Mesodermal cell (in vitro differentiated cells): Measurements from ENCODE around the gene POLR3C.
A peak's percentile ranks its signal among the peaks of the same experiment; 100 is the strongest.

Experiments
- H3K27ac ChIP-seq: 2 replicates; pipeline ENCODE4 v1.7.0; 2013; ENCODE audit warnings: mild to moderate bottlenecking, low read depth, low read length, moderate library complexity; ENCODE audit not compliant: severe bottlenecking
- H3K36me3 ChIP-seq: 2 replicates; pipeline ENCODE4 v1.7.1; 2013; ENCODE audit warnings: mild to moderate bottlenecking, low read length, moderate library complexity; ENCODE audit not compliant: control insufficient read depth, insufficient read depth
- H3K4me1 ChIP-seq: one replicate; pipeline ENCODE4 v1.7.1; 2013; ENCODE audit warnings: mild to moderate bottlenecking, low read length; ENCODE audit not compliant: insufficient read depth, control insufficient read depth, poor library complexity, severe bottlenecking
- H3K4me3 ChIP-seq: 2 replicates; pipeline ENCODE4 v1.7.0; 2013; ENCODE audit warnings: low read length, control low read depth, mild to moderate bottlenecking; ENCODE audit not compliant: insufficient read depth, poor library complexity, severe bottlenecking; ENCODE audit errors: extremely low read depth
- H3K9me3 ChIP-seq: 2 replicates; pipeline ENCODE4 v1.7.1; 2013; ENCODE audit warnings: mild to moderate bottlenecking, low read length, moderate library complexity; ENCODE audit not compliant: control insufficient read depth
- WGBS, 2 experiments: methylation state at CpG; one replicate each; pipeline ENCODE4 v1.1.5; 2013; ENCODE audit warnings: missing lambda C conversion rate in 2 of 2; ENCODE audit not compliant: insufficient coverage in 2 of 2; 5-methylcytosine and 5-hydroxymethylcytosine counted together

POLR3C gene

GRCh38 chr1:145889722-145890121, 65.7 kb downstream of the POLR3C start:
- H3K27ac ChIP-seq = no peak overlapping the region
- peaks cover 26% of the 10 kb centered on the region for H3K4me1 ChIP-seq
- H3K4me3 ChIP-seq = no peak overlapping the region
- WGBS, 2 experiments = 89 to 98% methylated on average over 3 of the region's 3 CpGs
- H3K36me3 ChIP-seq = no peaks in the 10 kb centered on the region
- H3K9me3 ChIP-seq = no peaks in the 10 kb centered on the region

- H3K36me3 ChIP-seq = no peaks in the 10 kb centered on the region
- peaks cover 25% of the 10 kb centered on the region for H3K4me1 ChIP-seq
- peak overlapping the region; percentile 90 for H3K27ac ChIP-seq
- no peaks in the 10 kb centered on the region for H3K9me3 ChIP-seq
- WGBS, 2 experiments = no CpG with 5 or more reads among the region's 1 CpG
- H3K4me3 ChIP-seq = no peak overlapping the region
These were observed 67.1 kb downstream of the POLR3C start for GRCh38 chr1:145891143-145891542.

DNA sequence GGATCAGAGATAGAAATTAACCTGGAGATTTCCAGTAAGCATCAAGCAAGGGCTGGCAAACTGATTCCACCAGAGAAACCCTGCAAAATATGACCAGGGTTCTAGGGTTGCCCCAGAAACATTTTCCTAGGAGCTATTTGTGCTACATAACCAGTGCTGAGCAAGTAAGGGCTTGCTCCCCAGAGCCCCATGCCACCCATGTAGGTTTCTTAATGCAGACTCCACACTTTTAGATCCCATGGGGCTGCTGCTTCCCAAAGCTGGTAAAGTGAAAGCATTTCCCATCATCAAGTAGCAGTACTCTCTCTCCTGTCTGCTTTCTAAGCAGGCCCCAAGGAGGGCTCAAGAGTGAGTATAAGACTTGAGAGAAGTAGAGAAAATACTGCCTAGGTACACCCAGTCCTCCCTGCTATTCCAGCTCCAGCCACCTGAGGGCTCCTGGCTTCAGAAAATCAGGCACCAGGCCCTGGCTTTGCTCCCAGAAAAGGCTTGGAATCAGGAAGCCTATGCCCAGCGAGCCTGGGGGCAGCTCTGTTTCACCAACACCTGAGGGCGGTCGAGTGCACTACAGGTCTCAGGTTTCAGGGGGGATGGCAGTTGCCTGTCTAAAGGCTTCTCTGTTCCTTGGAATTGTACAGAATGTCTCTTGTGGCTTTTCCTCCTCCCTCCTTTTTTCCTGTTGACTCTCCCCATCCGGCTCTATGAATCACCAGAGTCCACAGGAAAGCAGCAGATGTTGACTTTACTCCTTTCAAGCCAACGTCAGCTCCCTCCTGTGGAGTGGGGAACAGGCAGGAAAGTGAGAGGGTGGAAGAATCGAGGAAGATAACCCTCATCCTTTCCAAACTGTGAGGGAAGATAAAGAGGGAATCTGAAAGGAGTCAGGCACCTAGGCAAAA, 67.8 kb downstream of the POLR3C start:
- Histone ChIP-seq H3K4me3 (no peak overlapping the region), H3K9me3 (no peaks in the 10 kb centered on the region), H3K4me1 (peaks cover 25% of the 10 kb centered on the region), H3K27ac (peak overlapping the region; percentile 90), H3K36me3 (no peaks in the 10 kb centered on the region)
- 0% methylated on average over 3 to 4 of the region's 6 CpGs for WGBS, 2 experiments

DNA sequence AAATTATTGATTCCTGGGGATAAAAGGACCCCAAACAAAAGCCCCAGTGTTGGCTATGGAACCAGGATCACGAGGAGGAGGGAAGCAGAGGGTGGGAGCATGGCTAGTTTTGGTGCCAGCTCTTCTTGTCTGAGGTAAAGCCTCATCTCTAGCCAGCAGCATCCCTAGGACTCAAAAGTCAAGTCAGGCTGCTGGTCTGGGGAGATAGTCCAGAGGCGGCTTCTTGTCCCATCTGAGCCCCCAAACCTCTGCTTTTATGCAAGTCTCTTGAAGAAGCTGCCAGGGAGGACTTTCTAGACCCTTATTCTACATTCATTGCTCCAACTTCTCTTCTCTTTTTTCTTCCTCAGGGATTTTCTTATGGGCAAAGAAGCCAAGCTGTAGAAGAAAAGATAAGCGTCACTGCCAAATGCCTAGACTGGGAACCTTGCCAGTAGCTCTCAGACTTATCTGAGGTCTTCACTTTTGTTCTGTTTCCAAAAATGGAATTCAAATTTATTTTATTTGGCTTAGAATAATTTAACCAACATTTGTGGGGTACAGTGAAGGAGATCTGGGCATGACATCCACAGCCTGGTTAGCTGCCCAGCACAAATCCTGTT, 68.6 kb downstream of the POLR3C start:
- Histone ChIP-seq H3K4me1 (peaks cover 25% of the 10 kb centered on the region), H3K27ac (peak overlapping the region; percentile 90), H3K36me3 (no peaks in the 10 kb centered on the region), H3K4me3 (no peak overlapping the region), H3K9me3 (no peaks in the 10 kb centered on the region)
- WGBS, 2 experiments = 75 to 87% methylated on average over 1 to 2 of the region's 3 CpGs

DNA sequence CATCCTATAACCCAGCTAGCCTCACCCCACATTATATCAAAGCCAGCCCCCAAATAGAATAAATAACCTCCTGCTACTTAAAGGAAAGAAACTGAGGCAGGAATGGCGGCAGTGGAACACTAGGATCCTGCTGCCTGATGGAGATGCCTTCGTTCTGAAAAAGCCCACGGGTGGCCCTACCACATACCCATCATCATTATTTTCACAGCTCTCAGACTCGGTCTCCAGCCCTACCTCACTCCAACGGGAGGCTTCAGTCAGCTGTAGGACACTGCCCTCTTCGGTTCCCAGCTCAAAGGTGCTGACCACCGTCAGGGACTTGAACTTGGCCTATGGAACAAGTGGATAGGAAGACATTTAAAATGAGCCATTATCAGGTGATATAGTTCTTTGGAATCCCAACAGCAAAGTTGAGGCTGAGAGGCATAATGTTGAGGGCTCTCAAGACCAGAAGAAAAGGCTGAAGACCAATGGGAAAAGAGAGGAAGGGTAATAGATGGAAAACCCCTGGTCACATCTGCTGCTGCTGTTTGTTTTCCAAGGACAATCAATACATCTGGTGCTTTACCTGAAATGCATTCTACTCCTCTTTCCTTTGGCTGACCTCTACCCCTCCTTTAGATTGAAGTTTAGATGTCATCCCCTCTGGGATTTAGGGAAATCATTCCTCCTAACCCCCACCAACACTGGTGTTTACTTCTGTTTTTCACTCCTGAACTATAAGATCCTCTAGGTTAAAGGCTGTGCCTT, 69.5 kb downstream of the POLR3C start:
- H3K4me3 ChIP-seq = no peak overlapping the region
- H3K36me3 ChIP-seq = no peaks in the 10 kb centered on the region
- no peaks in the 10 kb centered on the region for H3K9me3 ChIP-seq
- peaks cover 25% of the 10 kb centered on the region for H3K4me1 ChIP-seq
- 89 to 90% methylated on average over 2 to 3 of the region's 7 CpGs for WGBS, 2 experiments
- H3K27ac ChIP-seq = no peak overlapping the region
